GM12878 (cell line): ENCODE measurements around the gene POU2AF2. TPM values are rescaled to one million over a fixed set of nuclear protein-coding genes. Genes with fewer than 3 reads are reported as not detected.

ENCODE experiments used
- ATAC-seq: fragments of 200-7000 bp; cut with Tn5 transposase; 3 replicates; pipeline ENCODE4 v1.9.1; 2020; ENCODE audit warnings: mild to moderate bottlenecking, moderate library complexity
- BruUV-seq: library from RNA; stranded (reverse); fragments of 400-500 nt; replicated peaks from 2 replicates; lab custom pipeline; 2021; lab: Mats Ljungman, UMichigan
- CTCF ChIA-PET: fragments of 300-600 bp; sonication (Branson Sonifier 250); formaldehyde crosslinking; extraction: SDS; loops from one replicate; lab custom pipeline; 2021; ENCODE audit warnings: inconsistent platforms; lab: Yijun Ruan, JAX
- POLR2A ChIA-PET: fragments of 350-600 bp; formaldehyde crosslinking; extraction: SDS; loops from one replicate; lab custom pipeline; 2021; ENCODE audit warnings: inconsistent platforms; lab: Charles Lee
- RAD21 ChIA-PET: fragments of 300-600 bp; sonication (Branson Sonifier 250); formaldehyde crosslinking; loops from one replicate; lab custom pipeline; 2023; ENCODE audit warnings: antibody characterized with exemption; ENCODE audit not compliant: unreplicated experiment; lab: Charles Lee
- SMC1A ChIA-PET: fragments of 300-600 bp; sonication (Branson Sonifier 250); formaldehyde crosslinking; loops from one replicate; lab custom pipeline; 2023; ENCODE audit not compliant: unreplicated experiment, uncharacterized antibody; lab: Charles Lee
- DNase-seq: peaks from one replicate; pipeline ENCODE4 v3.0.0-alpha.2; 2011; ENCODE audit warnings: low read depth, low spot score
- FAIRE-seq: peaks from 3 replicates; lab custom pipeline; 2011; peaks lifted over from hg19 to GRCh38; lab: Jason Lieb, UNC
- H2AFZ ChIP-seq: 2 replicates; pipeline ENCODE4 v1.6.0; 2011; ENCODE audit warnings: low read depth, low read length, control low read depth; ENCODE audit not compliant: control insufficient read depth
- H3K27ac ChIP-seq: 2 replicates; pipeline ENCODE4 v1.5.1; 2011; ENCODE audit warnings: control low read depth; ENCODE audit not compliant: control insufficient read depth, insufficient read depth
- H3K27me3 ChIP-seq, 2 experiments: replicated peaks in 1 of 2; 2 replicates each; pipeline versions ENCODE4 v1.6.0 to v1.6.1; 2011; ENCODE audit warnings: low read length in 1 of 2; ENCODE audit not compliant: control insufficient read depth in 2 of 2, insufficient read depth in 2 of 2
- H3K36me3 ChIP-seq, 2 experiments: 2 replicates each; pipeline ENCODE4 v1.5.1; 2011; ENCODE audit warnings: low read length in 1 of 2; ENCODE audit not compliant: control insufficient read depth in 2 of 2, insufficient read depth in 2 of 2
- H3K4me1 ChIP-seq: 2 replicates; pipeline ENCODE4 v1.6.1; 2011; ENCODE audit warnings: mild to moderate bottlenecking, low read length, moderate library complexity, mixed read lengths; ENCODE audit not compliant: control insufficient read depth, insufficient read depth
- H3K4me2 ChIP-seq: 2 replicates; pipeline ENCODE4 v1.6.0; 2011; ENCODE audit warnings: control low read depth; ENCODE audit not compliant: control insufficient read depth, insufficient read depth
- H3K4me3 ChIP-seq: fragments of 200-600 bp; sonication (generic); 2 replicates; pipeline ENCODE4 v1.5.1; 2016
- H3K79me2 ChIP-seq: 2 replicates; pipeline ENCODE4 v1.6.0; 2011; ENCODE audit warnings: low read length; ENCODE audit not compliant: control insufficient read depth, insufficient read depth
- H3K9ac ChIP-seq: 2 replicates; pipeline ENCODE4 v1.8.0; 2011; ENCODE audit warnings: low read length, control low read depth, mixed read lengths; ENCODE audit not compliant: control insufficient read depth, insufficient read depth
- H3K9me3 ChIP-seq: replicated peaks from 3 replicates; pipeline ENCODE4 v1.5.1; 2011; ENCODE audit warnings: mild to moderate bottlenecking, low read length; ENCODE audit not compliant: control insufficient read depth, insufficient read depth
- H4K20me1 ChIP-seq: 2 replicates; pipeline ENCODE4 v1.6.0; 2011; ENCODE audit not compliant: control insufficient read depth, insufficient read depth
- ASH2L ChIP-seq: fragments of 300-600, 200-600 bp; sonication (generic); IDR thresholded peaks from 2 replicates; pipeline ENCODE4 v1.6.1; 2017; ENCODE audit warnings: low read depth, mild to moderate bottlenecking, borderline replicate concordance
- BMI1 ChIP-seq: fragments of 450-650 bp; IDR thresholded peaks from 2 replicates; pipeline ENCODE4 v1.6.1; 2016; ENCODE audit warnings: mild to moderate bottlenecking, moderate library complexity, borderline replicate concordance
- EED ChIP-seq: sonication (generic); IDR thresholded peaks from 2 replicates; pipeline ENCODE4 v1.6.1; 2016; ENCODE audit warnings: antibody characterized with exemption, low read depth
- FOXK2 ChIP-seq: fragments of 450-650 bp; IDR thresholded peaks from 2 replicates; pipeline ENCODE4 v1.6.1; 2017; ENCODE audit warnings: mild to moderate bottlenecking, moderate library complexity
- FOXM1 ChIP-seq: IDR thresholded peaks from 2 replicates; pipeline ENCODE4 v1.6.1; 2012; ENCODE audit warnings: low read depth, mild to moderate bottlenecking, inconsistent platforms, low read length, moderate library complexity
- GATAD2B ChIP-seq: fragments of 450-650 bp; conservative IDR thresholded peaks from 2 replicates; pipeline ENCODE4 v1.6.1; 2017; ENCODE audit warnings: low read depth, mild to moderate bottlenecking, moderate library complexity
- HDAC6 ChIP-seq: fragments of 200-600 bp; sonication (generic); IDR thresholded peaks from one replicate; pipeline ENCODE4 v1.8.0; 2017; ENCODE audit warnings: antibody characterized with exemption; ENCODE audit not compliant: unreplicated experiment
- JUND ChIP-seq: IDR thresholded peaks from 2 replicates; pipeline ENCODE4 v1.6.1; 2012; ENCODE audit warnings: low read depth, mild to moderate bottlenecking, low read length, improper control_type of control experiment, moderate library complexity
- LARP7 ChIP-seq: fragments of 450-650 bp; IDR thresholded peaks from 2 replicates; pipeline ENCODE4 v1.6.1; 2017; ENCODE audit warnings: mild to moderate bottlenecking
- MEF2A ChIP-seq: IDR thresholded peaks from 2 replicates; pipeline ENCODE4 v1.6.1; 2011; ENCODE audit warnings: low read depth, mild to moderate bottlenecking, low read length, moderate library complexity; ENCODE audit not compliant: insufficient read depth
- MTA3 ChIP-seq: IDR thresholded peaks from 2 replicates; pipeline ENCODE4 v1.6.1; 2012; ENCODE audit warnings: low read length, inconsistent platforms, borderline replicate concordance
- NR2F1 ChIP-seq: fragments of 450-650 bp; conservative IDR thresholded peaks from 2 replicates; pipeline ENCODE4 v1.6.1; 2017; ENCODE audit warnings: mild to moderate bottlenecking
- PKNOX1 ChIP-seq: fragments of 450-650 bp; IDR thresholded peaks from 2 replicates; pipeline ENCODE4 v1.6.1; 2016; ENCODE audit warnings: mild to moderate bottlenecking
- POLR2A ChIP-seq: IDR thresholded peaks from 2 replicates; pipeline ENCODE4 v1.6.1; 2011; ENCODE audit warnings: low read depth, mild to moderate bottlenecking, low read length
- ZBTB4 ChIP-seq: fragments of 450-650 bp; formaldehyde crosslinking; IDR thresholded peaks from 2 replicates; pipeline ENCODE4 v1.4.0; 2022; ENCODE audit warnings: mild to moderate bottlenecking, moderate library complexity
- WGBS: methylation state at CpG from one replicate; pipeline ENCODE4 v1.1.6; 2016; ENCODE audit warnings: low lambda C conversion rate; ENCODE audit not compliant: insufficient replicate concordance, insufficient coverage; ENCODE audit errors: missing lambda C conversion rate; 5-methylcytosine and 5-hydroxymethylcytosine counted together
- in situ Hi-C: fragments of 300-500 bp; cut with MboI; formaldehyde crosslinking; loops from 9 replicates; pipeline ENCODE4 v1.14.3; 2018; ENCODE audit warnings: mixed read lengths
- intact Hi-C: fragments of 100-400 bp; cut with micrococcal nuclease; formaldehyde crosslinking; loops from one replicate; pipeline ENCODE4 v1.14.2; 2022; ENCODE audit not compliant: unreplicated experiment
- polyA plus RNA-seq, 11 experiments: library from polyadenylated mRNA; depleted of rRNA in 4 of 11; unstranded in 6 of 11; stranded (reverse) in 5 of 11; fragments of >200 nt; fragmentation: Nextera tagmentation in 4 of 11; fragmentation: Illumina TruSeq in 1 of 11; extraction: Ambion mirVana in 4 of 11; extraction: Trizol in 1 of 11; gene quantifications; 1 replicate in 1 of 11; 2 replicates in 10 of 11; pipeline versions ENCODE4 v1.2.1 to v1.2.3, GENCODE V29; 2011 to 2016; ENCODE audit warnings: inconsistent platforms in 2 of 11, missing spikeins in 2 of 11, low read depth in 1 of 11
- total RNA-seq, 4 experiments: library from RNA; depleted of rRNA in 3 of 4; stranded (reverse); fragments of >200 nt in 3 of 4; fragmentation: Illumina TruSeq in 1 of 4; extraction: Trizol in 1 of 4; gene quantifications; 2 replicates each; pipeline versions ENCODE4 v1.2.1 to v1.2.3, GENCODE V29; 2013 to 2021
- TF ChIP-seq, protein P1 (sequence below): fragments of 450-650 bp; IDR thresholded peaks from 2 replicates; pipeline ENCODE4 v1.6.1; 2017; ENCODE audit warnings: borderline replicate concordance

The POU2AF2 gene
- total and polyA plus RNA-seq, 10 of the 15 experiments (the other 5 are each of a cell fraction or from before 2014, with no cell fraction given), result not detected

DNA sequence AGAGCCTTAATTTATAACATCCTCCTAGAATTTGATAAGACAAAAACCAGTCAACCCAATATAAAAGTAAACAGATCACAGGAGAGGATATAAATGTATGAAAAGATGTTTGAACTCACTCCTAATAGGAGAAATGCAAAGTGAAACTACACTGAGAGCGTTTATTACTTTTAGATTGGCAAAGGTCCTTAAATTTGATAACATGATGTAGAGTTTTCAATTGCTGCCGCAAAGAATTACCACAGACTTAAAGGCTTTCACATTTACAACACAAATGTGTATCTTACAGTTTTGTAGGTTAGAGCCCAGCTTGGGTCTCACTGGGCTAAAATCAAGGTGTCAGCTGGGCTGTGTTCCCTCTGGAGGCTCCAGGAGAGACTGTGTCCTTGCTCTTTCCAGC, 9.1 kb upstream of the POU2AF2 start:
- 29% methylated on average over 2 of the region's 2 CpGs for WGBS
- H3K36me3 ChIP-seq, result no peaks in the 10 kb centered on the region
- peaks cover 4% of the 10 kb centered on the region for H3K4me1 ChIP-seq
- no peak overlapping the region for H3K27ac ChIP-seq
- no peak for TF ChIP-seq NR2F1
- no peak for TF ChIP-seq LARP7
- TF ChIP-seq BMI1, result no peak
- TF ChIP-seq GATAD2B, result no peak
- TF ChIP-seq MEF2A, result no peak
- TF ChIP-seq FOXM1, result no peak
- TF ChIP-seq FOXK2, result no peak
- no peak for TF ChIP-seq EED
- no peak for TF ChIP-seq MTA3
- TF ChIP-seq, protein P1, sequence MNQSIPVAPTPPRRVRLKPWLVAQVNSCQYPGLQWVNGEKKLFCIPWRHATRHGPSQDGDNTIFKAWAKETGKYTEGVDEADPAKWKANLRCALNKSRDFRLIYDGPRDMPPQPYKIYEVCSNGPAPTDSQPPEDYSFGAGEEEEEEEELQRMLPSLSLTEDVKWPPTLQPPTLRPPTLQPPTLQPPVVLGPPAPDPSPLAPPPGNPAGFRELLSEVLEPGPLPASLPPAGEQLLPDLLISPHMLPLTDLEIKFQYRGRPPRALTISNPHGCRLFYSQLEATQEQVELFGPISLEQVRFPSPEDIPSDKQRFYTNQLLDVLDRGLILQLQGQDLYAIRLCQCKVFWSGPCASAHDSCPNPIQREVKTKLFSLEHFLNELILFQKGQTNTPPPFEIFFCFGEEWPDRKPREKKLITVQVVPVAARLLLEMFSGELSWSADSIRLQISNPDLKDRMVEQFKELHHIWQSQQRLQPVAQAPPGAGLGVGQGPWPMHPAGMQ, result no peak
- no peak for TF ChIP-seq JUND
- TF ChIP-seq PKNOX1, result no peak
- TF ChIP-seq HDAC6, result no peak
- no peak for TF ChIP-seq ASH2L
- TF ChIP-seq POLR2A, result no peak
- TF ChIP-seq ZBTB4, result no peak
- no peak for ATAC-seq
- in situ Hi-C loops, result no loop called here
- ChIA-PET POLR2A (no interaction called here), RAD21 (no interaction called here), SMC1A (no interaction called here), CTCF (interaction anchor here (1.0 kb wide), 1 partner anchor 193 kb away, joined by 3 read pairs; no protein-coding TSS in a partner anchor)
- H4K20me1 ChIP-seq, result no peaks in the 10 kb centered on the region
- no peak overlapping the region for H3K4me2 ChIP-seq
- peaks cover 0 to 3% of the 10 kb centered on the region in 2 experiments; a peak in 2 of 4 replicates for H3K27me3 ChIP-seq
- BruUV-seq, result no TSS peak
- intact Hi-C loops, result loop anchor here (10.0 kb wide), 1 partner anchor 232 kb away; no protein-coding TSS in a partner anchor
- no peaks in the 10 kb centered on the region for H3K9me3 ChIP-seq
- no peak overlapping the region for H2AFZ ChIP-seq
- no peak overlapping the region for H3K4me3 ChIP-seq
- no peak for FAIRE-seq
- H3K79me2 ChIP-seq, result no peaks in the 10 kb centered on the region
- DNase-seq, result no peak
- no peak overlapping the region for H3K9ac ChIP-seq
